GM18519 (cell line): ENCODE results near the gene ARHGAP22.

Source experiments
- ATAC-seq: cut with Tn5 transposase; IDR thresholded peaks from one replicate; pipeline ENCODE4 v1.9.1; 2021; ENCODE audit warnings: mild to moderate bottlenecking, moderate library complexity; ENCODE audit not compliant: unreplicated experiment, low FRiP score

Gene ARHGAP22

GRCh38 chr10:48535416-48536155 is 69.3 kb downstream of the ARHGAP22 start:
- no peak for ATAC-seq

GRCh38 chr10:48533951-48534720 is 70.7 kb downstream of the ARHGAP22 start:
- ATAC-seq = no peak

- ATAC-seq = no peak
Observed at GRCh38 chr10:48533540-48533939, 71.3 kb downstream of the ARHGAP22 start.

DNA sequence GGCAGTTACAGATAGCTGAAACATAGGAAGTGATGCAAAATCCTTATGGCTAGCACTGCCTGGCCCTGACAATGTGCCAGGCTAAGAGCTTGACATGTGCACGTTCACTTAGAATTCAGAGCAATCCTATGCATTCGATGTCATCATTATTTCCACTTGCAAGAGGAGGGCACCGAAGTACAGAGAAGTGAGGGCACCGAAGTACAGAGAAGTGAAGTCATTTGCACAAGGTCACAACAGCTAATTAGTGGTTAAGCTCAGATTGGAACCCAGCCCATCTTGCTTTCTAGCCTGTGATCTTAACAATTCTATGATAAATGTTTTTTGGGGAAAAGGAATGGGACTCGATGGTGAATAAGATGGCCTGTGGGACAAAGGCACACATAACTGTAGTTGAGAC is 73.4 kb downstream of the ARHGAP22 start:
- ATAC-seq = no peak

DNA sequence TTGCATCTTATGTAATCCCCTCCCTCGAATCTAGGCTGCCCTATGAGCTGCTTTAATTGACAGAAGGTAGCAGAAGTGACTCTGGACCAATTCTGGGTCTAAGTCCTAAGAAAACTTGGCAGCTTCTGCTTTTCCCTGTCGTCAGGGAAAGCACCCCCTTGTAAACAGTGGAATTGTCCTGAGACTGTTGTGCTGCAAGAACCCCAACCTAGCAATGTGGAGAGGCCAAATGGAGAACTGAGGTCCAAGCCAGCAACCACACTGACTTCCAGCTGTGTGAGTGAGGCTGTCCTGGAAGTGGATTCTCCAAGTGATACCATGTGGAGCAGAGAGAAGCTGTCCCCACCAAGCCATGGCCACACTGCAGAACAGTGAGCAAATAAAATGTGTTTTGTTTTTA is 75.5 kb downstream of the ARHGAP22 start:
- no peak for ATAC-seq

- no peak for ATAC-seq
Observed at GRCh38 chr10:48527756-48528155, 77.1 kb downstream of the ARHGAP22 start.

DNA sequence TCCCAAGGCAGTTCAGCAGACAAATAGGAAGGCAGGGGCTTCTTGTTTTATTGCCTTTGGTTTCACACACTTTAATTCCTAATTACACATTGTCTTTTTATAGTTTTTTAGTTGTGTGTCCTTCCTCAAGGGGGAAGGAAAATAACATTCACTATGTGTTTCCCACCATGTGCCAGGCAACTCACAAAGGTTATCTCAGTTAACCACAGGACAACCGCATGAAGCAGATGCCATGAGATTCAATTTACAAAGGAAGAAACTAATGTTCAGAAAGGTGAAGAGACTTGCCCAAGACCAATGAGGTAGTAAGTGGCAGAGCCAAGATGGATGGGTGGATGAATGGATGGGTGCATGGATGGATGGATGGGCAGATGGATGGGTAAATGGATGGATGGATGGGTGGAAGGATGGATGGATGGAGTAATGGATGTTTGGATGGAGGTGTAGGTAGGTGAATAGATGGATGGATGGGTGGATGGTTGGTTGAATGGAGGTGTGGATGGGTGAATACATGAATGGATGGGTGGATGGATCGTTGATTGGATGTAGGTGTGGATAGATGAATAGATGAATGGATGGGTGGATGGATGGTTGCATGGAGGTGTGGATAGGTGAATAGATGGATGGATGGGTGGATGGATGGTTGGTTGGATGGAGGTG is 77.9 kb downstream of the ARHGAP22 start:
- no peak for ATAC-seq

DNA sequence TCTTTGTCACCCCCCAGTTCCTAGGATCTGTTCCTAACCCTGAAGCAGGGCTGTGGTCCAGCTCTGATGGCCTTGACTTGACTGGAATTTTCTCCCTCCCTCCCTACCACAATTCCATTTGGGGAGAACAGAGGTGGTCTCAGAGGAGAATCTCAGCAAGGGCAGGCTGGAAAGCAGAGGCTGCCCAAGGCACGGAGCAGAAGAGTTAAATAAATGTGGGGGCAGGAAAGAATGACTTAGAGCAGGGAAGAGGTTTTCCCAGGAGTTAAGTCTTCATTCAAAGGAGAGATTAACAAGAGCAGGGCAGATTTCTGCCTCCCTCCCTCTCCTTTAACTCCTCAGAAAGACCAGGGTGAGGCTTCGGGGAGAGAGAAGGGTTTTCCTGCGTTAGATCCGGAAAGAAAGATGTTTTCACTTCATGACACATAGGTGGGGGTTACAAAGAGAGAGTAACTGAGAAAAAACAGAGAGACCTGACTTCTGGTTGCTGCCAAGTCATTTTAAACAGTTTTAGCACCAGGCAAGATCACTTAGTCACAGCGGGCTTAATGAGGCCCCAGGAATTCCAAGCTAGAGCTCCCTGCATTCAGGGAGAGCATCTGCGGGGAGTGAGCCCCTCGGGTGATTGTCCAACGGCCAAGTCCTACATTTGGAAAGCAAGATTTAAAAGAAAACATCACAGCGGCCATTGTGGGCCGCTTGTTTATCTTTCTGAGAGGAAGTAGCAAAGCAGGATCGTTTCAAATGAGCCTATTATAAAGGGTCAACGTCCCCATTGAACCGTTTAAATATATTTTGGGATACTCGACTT is 78.7 kb downstream of the ARHGAP22 start:
- no peak for ATAC-seq

- ATAC-seq = no peak
Observed at GRCh38 chr10:48525113-48525512, 79.8 kb downstream of the ARHGAP22 start.

DNA sequence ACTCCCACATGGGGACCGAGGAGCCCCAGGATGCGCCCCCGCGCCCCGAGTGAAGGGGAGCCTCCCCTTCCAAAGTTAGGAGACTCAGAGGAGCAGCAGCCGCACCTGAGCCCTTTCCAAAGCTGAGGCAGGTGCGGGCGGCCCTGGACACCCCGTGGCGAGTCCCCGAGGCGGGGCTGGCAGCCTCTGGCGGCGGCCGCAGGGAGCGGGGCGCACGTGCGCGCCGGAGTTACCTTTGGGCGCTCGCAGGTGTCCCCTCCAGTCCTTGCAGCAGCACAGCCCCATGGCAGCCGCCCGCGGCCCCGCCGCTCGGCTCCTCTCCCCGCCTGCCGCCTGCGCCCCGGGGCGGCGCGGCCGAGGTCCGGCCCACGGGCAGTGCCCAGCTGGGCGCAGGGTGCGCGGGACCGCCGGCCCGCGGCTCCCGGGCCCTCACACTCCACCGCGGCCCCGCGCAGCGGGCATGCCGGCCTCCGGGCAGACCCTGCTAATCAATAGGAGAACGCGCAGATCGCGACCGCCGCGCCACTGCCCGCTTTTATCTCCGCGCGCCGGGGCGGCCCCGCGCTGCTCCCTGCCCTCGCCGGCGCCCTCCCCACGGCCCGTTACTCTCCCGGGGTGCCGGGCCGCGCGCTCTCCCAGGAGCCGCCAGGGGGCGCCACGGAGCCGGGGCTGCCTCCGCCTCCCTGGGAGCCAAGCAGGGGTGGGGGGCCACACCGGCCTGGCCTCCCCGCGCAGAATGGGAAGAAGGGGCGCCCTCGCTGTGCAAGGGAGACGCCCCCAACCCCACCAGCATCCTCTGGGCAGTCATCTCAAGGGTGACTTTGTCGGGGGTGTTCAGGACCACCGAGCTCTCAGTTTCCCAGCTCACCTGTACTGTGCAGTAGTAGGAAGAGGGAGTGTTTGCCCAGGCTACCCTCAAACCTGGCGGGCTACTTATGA is 80.8 kb downstream of the ARHGAP22 start:
- no peak for ATAC-seq

DNA sequence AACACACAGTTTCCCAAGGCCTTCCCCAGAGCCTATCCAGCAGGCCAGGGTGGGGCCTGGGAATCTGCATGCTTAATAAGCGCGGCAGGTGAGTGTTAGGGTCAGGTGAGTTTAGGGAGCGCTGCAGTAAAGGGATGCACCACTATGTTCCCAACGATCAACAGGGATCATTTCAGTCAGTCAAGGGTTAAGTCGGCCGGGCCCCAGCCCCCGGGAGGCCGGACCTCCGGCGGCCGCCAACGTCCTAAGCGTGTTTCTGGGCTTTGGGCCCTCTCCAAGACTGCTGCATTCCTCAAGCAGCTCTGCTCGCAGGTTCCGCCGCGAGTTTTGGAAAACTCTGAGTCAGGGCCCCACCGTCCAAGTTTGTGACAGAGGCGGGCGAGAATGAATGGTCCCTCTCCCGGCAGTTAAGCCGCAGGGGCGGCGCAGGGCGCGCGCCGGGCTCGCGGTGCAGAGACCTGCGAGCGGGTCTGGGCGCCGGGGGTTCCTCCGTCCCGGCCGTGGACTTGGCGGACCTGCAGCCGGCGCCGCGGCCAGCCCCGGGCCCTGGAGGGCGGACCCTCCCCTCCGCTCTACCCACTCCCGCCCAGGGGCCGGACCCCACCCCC is 81.6 kb downstream of the ARHGAP22 start:
- ATAC-seq = no peak

- no peak for ATAC-seq
Observed at GRCh38 chr10:48522011-48522765, 82.7 kb downstream of the ARHGAP22 start.

GRCh38 chr10:48520594-48520993 is 84.3 kb downstream of the ARHGAP22 start:
- no peak for ATAC-seq

GRCh38 chr10:48520184-48520506 is 84.7 kb downstream of the ARHGAP22 start:
- no peak for ATAC-seq

DNA sequence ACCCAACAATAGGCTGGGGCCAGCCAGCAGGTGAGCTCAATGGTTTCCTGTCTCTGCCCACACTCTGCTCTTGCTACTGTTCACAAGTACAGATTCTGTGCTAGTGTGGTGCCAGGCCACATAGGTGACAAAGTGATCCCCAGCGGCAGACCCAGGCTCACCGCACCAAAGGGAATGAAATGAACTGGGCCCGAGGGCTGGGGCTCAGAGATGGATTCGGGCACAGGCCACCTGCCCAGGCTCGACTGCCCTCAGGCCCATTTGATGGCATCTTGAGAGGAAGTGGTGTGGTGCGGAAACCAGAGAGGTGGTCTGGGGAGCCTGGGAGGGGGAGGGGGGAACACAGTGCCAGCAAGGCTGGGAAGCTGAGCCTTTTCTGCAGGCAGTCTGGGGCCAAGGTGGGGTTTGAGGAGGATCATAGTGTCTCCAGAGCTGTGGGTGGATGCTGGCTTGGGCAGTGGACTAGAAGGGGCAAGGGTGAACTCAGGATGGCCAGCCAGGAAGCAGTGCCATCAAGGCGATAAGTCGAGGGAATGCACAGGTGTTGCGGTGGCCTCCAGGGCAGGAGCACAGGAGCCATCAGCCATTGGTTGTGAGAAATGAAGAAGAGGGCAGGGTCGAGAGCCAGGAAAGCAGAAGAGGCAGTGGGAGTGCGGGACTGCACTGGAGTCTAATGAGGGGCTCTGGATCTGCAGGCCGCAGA is 85.2 kb downstream of the ARHGAP22 start:
- no peak for ATAC-seq

- no peak for ATAC-seq
Observed at GRCh38 chr10:48518986-48519385, 85.9 kb downstream of the ARHGAP22 start.

DNA sequence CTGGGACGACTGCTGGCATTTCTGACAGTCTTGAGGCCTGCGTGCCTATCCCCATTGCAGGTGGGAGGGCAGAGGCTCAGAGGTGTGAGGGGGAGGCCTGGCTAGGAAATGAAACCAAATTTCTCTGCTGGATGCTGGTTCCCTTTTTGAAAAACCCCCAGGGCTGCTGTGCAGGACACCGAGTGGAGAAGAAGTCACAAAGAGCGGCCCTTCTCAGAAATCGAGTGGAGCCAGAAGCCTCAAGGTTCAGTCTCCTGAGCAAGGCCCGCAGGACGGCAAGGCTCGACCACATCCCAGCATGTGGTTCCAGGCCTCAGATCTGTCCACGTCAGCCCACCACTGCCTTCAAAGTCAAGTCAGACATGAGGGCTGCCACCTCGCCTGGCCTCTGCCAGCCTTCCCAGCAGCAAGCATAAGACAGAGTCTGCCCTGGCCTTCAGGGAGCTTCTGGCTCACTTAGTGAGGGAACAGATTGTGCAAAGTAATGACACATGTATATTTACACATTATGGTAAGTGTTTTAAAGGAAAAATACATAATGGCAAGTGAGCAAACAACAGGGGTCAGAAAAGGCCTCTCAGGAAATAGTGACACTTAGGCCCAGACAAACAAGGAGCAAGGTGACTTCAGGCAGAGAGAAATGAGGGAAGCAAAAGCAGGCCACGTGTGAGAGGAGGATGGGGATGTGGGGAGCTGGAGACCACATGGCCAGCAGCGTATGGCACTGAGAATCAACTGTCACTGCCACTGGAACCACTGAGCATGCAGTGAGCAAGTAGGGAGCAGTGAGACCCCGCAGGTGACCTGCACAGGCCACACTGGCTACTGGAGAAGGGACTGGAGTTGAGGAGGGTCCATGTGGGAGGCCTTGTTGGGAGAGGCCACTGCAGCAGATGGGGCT is 86.7 kb downstream of the ARHGAP22 start:
- no peak for ATAC-seq
